HG03520 (cell line): ENCODE data around the gene ABCG8.

ENCODE experiments used
- ATAC-seq: cut with Tn5 transposase; IDR thresholded peaks from one replicate; pipeline ENCODE4 v1.9.1; 2021; ENCODE audit warnings: mild to moderate bottlenecking, moderate library complexity; ENCODE audit not compliant: unreplicated experiment

Gene ABCG8

GRCh38 chr2:43855292-43855691, 16.5 kb downstream of the ABCG8 start:
- ATAC-seq: no peak

GRCh38 chr2:43872151-43872550, 33.4 kb downstream of the ABCG8 start:
- ATAC-seq: no peak

DNA sequence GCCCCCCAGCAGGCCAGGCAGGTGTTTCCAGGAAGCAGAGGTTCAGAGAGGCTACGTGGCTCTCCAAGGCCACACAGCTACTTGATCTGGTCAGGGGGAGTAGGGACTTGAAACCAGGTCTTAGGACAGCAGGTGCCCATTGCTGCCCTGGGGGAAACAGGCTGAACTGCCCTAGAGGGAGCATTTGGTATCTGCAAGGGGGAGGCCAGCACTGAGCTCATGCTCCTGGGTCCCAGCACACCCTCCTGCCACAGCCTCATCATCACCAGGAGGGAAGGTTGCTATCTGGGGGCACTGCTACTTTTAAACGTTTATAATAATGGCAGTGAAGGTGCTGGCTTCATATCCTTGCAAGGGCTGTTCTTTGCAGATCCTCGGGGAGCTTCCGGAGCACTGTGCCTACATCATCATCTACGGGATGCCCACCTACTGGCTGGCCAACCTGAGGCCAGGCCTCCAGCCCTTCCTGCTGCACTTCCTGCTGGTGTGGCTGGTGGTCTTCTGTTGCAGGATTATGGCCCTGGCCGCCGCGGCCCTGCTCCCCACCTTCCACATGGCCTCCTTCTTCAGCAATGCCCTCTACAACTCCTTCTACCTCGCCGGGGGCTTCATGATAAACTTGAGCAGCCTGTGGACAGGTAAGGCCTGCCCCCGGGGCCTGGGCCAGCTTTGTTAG, 36.1 kb downstream of the ABCG8 start:
- ATAC-seq: no peak

DNA sequence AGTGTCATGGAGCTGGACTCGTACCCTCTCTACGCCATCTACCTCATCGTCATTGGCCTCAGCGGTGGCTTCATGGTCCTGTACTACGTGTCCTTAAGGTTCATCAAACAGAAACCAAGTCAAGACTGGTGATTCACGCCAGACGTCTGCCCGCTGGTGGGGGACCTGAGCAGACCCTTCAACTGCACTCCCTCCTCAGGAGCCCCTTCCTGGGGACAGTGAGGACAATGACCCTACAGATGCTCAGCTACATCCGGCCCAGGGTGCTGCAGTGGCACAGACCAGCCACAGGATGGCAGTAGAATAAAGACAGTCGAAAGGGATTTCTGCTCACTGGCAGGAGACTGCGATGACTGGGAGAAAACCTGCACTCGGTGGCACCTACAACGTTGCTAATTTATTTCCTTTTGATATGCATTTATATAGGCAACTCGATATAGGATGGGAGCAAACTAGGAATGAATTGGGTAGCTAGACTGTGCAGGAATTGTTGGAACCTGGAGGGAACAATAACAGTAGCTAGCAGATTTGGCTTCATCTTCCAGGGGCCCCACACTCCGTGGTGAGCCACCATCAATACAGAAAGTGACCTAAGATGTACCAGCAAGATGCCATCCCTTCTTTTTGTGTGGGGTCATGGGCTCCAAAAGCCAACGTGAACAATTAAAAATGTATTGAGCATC, 39.2 kb downstream of the ABCG8 start:
- peak; percentile 50 for ATAC-seq

DNA sequence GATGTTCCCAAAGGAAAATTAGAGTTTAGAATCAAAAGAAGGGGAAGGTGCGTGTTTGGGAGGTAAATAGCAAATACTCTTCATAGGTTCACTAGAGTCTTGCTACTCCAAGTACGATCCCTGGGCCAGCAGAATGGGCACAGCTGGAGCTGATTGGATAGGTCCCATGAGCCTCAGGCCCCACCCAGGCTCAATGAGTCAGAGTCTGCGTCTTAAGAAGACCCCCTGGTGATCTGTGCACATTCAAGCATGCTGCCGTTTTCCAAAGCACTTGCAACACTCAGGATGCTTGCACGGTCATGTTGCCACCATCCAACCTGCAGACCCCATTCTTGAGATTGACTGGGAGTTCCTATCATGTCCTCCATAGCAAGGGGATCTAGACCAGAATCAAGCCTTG, 40.5 kb downstream of the ABCG8 start:
- no peak for ATAC-seq

GRCh38 chr2:43880471-43880870, 41.7 kb downstream of the ABCG8 start:
- ATAC-seq: no peak

DNA sequence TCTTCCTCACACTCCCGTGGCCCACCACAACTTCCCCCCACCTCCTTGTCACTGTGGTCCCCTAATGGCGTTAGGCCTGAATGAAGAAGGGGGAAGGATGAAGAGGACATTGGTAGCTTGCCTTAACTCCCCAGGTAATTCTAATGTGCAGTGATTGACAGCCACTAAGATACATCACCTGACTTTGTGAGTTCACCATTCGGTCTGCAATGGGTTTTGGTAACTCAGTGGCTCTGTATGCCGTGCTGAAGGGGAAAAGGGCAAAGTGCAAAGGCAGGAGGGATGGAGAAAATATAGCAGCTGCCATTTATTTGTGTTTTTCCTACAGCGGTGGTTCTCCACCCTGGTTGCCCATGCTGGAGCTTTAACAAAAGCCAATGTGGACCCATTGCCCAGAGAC, 42.2 kb downstream of the ABCG8 start:
- no peak for ATAC-seq

GRCh38 chr2:43882312-43882711, 43.5 kb downstream of the ABCG8 start:
- no peak for ATAC-seq

DNA sequence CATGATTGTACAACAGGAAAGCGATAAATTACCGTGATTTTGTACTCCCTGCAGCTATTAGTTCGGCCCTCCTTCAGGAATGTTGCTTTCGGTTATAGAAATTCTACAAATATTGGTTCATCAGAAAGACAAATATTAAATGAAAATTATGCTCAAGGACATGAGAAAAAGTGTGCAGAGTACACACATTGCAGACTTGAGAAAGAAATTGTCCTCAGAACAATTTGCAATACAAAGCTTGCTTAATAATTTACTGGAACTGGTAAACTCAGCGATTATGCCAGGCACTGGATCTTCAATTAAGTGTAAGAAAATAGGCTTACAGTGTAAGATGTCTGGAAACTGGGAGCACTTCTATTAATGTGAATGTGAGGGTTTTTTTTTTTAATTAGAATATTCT, 45.9 kb downstream of the ABCG8 start:
- no peak for ATAC-seq

GRCh38 chr2:43885132-43885632, 46.4 kb downstream of the ABCG8 start:
- no peak for ATAC-seq

GRCh38 chr2:43887176-43887575, 48.4 kb downstream of the ABCG8 start:
- ATAC-seq: no peak

GRCh38 chr2:43889416-43889815, 50.6 kb downstream of the ABCG8 start:
- ATAC-seq: no peak

DNA sequence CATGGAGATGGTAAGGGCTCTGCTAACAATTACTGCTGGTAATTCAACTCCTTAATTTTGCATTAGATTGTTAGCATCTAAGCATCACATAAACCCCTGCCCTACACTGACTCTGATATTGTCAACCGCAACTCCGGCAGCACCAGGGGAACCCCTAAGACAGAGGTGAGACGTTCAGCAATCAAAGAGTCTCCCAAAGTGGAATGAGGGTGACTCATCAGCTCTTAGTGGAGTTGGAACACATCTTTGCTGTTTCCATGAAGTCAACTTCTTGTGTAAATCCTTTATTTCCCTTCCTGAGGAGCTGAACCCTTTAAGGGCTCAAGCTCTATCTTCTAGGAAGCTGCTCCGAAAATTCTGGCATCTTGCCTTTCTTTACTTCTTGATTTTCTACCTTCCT, 52.1 kb downstream of the ABCG8 start:
- no peak for ATAC-seq

- ATAC-seq: no peak
Observed at GRCh38 chr2:43894743-43895142, 56.0 kb downstream of the ABCG8 start.

GRCh38 chr2:43896906-43897305, 58.1 kb downstream of the ABCG8 start:
- no peak for ATAC-seq

GRCh38 chr2:43897492-43897891, 58.7 kb downstream of the ABCG8 start:
- no peak for ATAC-seq

DNA sequence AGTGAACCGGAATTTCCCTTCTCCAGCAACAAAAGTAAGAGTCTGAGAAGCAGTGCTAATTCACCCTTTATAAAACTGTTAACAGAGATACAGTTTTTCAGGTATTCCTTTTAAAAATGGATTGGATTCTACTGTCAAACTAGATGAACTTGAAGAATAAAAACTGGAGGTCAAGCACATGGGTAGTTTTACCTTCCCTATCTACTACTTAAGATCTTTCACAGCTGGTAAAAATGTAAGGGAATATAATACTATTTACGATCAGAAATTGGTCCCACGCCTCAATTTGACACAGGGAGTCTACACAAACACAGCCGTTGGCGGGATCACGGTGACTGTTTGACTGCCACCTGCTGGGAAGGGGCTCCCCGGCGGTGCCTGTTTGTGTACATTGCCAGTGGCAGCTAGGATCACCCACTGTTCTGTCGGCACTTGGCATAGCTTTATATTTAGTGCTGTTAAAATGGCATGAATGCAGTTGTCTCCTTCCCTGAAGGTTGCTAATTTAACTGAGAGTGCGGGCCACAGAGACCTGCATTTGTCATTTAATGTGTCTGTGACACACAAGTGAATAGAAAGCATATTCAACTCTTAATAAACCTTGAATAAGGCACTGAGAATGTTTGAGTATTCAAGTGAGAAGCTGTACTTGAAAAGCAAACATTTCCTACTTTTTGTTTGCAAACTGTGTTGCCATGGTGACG, 59.5 kb downstream of the ABCG8 start:
- no peak for ATAC-seq

DNA sequence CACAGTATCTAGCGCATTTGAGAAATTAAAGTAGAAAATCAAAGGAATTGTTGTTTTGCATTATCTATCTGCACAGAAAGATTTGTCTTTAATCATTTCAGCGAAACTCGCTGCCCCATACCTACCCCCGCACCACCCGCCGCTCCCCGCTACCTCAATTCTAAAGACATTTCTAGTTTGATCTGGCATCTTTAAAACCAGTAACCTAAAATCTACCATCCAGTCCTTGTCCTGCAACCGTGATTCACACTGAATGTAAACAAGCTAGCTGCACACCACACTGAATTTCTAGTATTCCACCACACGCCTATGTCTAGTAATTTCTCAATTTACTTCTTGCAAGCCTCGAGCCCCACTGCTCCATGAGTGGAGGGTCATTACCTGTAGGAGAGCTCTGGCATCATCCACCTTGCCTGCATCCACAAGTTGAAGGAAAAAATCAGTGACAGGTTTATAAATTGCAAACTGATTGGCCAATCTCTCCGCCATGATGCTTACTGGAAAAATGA, 60.1 kb downstream of the ABCG8 start:
- ATAC-seq: no peak

GRCh38 chr2:43899589-43899988, 60.8 kb downstream of the ABCG8 start:
- no peak for ATAC-seq

DNA sequence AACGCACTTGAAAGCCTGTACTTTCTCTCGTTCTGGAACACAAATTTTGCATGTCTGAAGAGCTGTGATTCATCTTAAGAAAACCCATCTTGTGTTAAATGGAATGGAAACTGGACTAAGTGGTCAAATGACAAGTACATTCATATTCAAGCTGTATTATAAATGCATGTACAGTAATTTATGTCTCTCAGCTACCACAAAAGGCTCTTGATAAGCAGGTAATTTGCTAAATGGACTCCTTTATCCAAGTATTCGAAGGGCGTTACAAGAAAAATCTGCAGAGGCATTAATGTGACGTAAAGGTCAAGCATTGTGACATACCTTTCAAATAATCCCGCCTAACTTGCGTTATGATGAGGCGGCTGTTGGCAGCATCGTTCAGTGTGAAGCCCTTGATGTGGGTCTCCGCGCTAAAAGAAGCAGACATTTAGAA, 66.6 kb downstream of the ABCG8 start:
- ATAC-seq: no peak

- no peak for ATAC-seq
Observed at GRCh38 chr2:43905871-43906270, 67.1 kb downstream of the ABCG8 start.
